ENCODE data around the gene ZNF101. TPM values are rescaled to one million over a fixed set of nuclear protein-coding genes. Genes with fewer than 3 reads are reported as not detected.

ZNF101 gene
- total RNA-seq, 1 donor, result 94.2 TPM

DNA sequence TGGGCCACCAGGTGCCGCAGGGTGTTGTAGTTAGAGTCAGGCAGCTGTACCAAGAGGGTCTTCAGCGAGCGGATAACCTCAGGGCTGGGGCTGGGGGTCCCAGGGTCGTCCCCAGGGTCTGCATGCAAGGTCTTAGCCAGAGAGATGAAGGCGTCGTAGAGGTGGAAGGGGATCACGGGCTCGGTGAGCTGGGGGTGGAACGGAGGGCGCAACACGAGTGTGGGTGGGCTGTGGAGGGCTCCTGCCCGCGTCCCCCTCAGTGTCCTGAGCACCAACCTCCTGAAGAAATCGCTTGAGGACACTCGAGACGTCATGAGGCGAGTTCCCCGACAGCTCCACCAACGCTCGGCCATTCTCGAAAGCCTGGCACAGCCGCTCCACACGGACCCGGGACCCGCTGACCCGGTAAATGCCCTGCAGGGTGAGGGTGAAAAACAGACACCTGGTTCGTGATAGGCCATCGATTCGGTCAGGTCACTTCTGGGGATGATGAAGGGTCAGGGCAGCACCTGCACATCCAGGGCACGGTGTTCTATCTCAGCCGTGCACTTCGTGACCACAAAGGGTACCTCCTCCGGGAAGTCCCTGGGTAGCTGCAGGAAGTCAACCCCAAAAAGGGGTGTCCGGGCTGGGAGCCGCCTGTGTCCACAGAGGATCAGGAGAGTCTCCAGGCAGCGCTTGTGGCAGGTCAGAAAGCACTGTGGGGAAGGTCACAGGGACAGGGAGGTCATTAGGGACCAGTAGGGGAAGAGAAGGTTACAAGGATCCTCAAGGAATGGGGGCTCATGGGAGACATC is 33.9 kb upstream of the ZNF101 start:
- Histone ChIP-seq H3K4me1 (ENCODE audit: insufficient read depth, low read length) (peaks cover 4% of the 10 kb centered on the region), H3K9me3 (ENCODE audit: low read depth, low read length) (no peaks in the 10 kb centered on the region), H3K4me3 (ENCODE audit: low read length) (no peak overlapping the region), H3K27me3 (ENCODE audit: insufficient read depth, low read length) (no peaks in the 10 kb centered on the region)

DNA sequence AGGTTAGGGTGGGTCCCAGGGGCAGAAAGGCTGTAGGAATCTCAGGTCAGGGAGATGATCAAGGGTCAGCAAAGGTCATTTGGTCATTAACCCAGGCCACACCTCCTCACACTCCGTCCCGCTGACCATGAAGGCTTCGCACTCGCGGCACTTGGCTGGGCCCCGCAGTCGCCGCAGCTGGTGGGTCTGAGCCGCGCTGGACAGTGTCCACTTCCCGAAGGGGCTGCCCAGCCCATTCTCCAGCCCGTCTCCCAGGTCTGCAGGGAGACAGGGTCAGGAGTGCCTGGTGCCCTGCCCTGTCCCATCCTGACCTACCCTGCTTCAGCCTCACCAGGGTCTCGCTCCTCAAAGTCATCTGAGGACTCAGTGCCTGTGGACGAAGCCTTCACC is 33.3 kb upstream of the ZNF101 start:
- Histone ChIP-seq H3K9me3 (ENCODE audit: low read depth, low read length) (no peaks in the 10 kb centered on the region), H3K27me3 (ENCODE audit: insufficient read depth, low read length) (no peaks in the 10 kb centered on the region), H3K4me3 (ENCODE audit: low read length) (no peak overlapping the region), H3K4me1 (ENCODE audit: insufficient read depth, low read length) (peaks cover 10% of the 10 kb centered on the region)

DNA sequence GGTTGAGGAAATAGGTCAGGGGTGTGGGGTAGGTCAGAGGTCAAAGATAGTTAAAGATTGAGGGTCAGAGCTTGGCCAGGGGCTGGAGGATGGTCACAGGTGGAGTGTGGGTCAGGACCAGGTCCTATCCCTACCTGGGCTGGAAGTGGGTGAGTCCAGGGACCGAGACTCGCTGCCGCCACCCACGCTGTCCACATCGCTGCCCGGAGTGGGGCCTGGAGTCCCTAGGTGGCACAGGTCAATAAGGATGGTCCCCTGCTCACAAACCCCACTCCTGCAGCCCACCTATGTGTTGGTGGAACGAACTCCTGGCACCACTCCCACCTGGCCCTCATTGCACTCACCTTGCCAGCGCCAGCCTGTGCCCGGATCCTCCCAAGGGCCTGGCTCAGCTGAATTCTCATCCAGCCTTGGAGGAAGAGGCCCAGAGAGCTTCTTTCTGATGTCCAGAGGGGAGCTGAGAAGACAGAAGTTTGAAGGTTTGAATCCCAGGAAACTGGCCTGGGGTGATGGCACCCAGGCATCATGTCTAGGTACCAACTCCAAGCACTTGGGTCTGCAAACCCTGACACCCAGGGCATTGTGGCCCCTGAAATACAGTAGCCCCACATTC is 32.0 kb upstream of the ZNF101 start:
- H3K9me3 ChIP-seq (ENCODE audit: low read depth, low read length), result no peaks in the 10 kb centered on the region
- no peaks in the 10 kb centered on the region for H3K27me3 ChIP-seq (ENCODE audit: insufficient read depth, low read length)
- H3K4me3 ChIP-seq (ENCODE audit: low read length), result no peak overlapping the region
- H3K4me1 ChIP-seq (ENCODE audit: insufficient read depth, low read length), result peaks cover 22% of the 10 kb centered on the region

- no peak overlapping the region for H3K4me3 ChIP-seq (ENCODE audit: low read length)
- peaks cover 27% of the 10 kb centered on the region for H3K4me1 ChIP-seq (ENCODE audit: insufficient read depth, low read length)
- H3K27me3 ChIP-seq (ENCODE audit: insufficient read depth, low read length), result no peaks in the 10 kb centered on the region
- no peaks in the 10 kb centered on the region for H3K9me3 ChIP-seq (ENCODE audit: low read depth, low read length)
These were observed 31.5 kb upstream of the ZNF101 start for GRCh38 chr19:19637186-19637522.

GRCh38 chr19:19637523-19638251 is 31.0 kb upstream of the ZNF101 start:
- no peaks in the 10 kb centered on the region for H3K27me3 ChIP-seq (ENCODE audit: insufficient read depth, low read length)
- peaks cover 31% of the 10 kb centered on the region for H3K4me1 ChIP-seq (ENCODE audit: insufficient read depth, low read length)
- H3K4me3 ChIP-seq (ENCODE audit: low read length), result no peak overlapping the region
- no peaks in the 10 kb centered on the region for H3K9me3 ChIP-seq (ENCODE audit: low read depth, low read length)

DNA sequence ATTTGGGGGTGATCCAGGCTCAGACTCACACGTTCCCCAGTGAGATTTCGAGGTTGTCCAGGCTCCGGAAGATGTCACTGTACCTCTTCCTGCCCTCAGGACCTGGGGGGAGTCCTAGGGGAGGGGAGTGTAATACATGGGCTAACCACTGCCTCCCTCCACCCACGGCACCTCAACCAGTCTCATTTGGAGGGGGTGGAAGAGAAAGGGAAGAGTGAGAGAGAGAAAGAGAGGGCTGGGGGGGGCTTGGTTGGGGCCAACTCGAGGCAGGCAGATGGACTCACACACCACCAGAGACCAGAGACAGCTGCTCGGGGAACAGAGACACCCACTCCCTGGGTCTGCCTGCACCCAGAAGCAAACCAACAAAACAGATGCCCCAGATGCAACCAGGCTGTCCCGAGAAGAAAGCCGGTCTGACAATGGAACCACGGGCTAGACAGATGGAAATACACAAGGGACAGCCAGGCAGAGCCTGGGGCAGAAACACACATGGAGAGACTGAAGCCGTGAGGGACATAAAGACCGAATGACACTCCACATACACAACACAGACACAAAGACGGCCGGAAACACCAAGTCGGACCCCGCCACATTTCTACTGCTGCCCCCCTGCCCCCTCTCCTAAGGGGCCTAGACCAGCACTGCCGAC is 26.0 kb upstream of the ZNF101 start:
- Histone ChIP-seq H3K27me3 (ENCODE audit: insufficient read depth, low read length) (no peaks in the 10 kb centered on the region), H3K9me3 (ENCODE audit: low read depth, low read length) (no peaks in the 10 kb centered on the region), H3K4me3 (ENCODE audit: low read length) (peak overlapping the region; percentile 92), H3K4me1 (ENCODE audit: insufficient read depth, low read length) (peaks cover 38% of the 10 kb centered on the region)

DNA sequence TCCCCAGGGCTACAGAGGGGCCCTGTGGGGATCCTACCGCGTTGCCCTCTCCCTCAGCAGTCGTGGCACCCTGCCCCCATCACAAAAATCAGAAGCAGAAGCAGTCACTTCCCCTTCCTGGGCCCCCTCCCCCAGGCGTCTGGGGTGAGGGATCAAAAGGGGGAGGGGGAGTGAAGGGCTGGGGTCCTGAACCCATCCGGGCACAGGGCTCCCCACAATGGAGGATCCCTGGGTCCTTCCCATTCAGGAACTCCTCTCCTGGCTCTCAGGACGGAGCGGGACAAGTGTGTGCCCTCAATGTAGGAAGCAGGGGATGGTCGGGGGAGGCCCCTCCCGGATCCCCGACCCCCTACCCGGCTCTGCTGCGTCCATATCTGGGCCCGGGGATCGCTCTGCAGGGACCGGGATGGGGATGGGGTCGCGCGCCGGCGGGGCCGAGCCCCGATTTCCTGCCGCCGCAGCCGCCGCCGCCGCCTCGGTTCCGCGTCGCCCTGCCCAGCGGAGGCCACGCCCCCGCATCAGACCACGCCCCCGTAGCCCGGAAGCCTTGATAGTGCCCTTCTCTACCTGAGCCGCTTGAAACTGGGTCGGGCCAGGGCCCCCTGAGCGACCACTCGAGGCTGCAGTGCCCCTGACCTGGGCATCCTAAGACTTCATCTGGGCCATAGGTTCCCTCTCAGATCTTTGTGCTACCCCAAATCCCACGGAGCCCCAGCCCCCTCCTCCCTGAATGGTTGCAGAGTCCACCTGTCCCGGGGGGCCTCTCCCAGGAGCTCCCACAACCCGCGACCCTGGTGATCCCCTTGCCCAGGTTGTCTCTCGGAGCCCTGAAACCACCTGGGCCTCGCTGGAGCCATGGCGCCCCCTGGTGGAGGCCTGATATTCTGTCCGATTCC is 25.2 kb upstream of the ZNF101 start, which contains the start of gene GMIP:
Gene GMIP (minus strand): TSS at position 500 of the 896 bp plus-strand sequence. CDS start 128 bp downstream, at position 372.
- Histone ChIP-seq H3K27me3 (ENCODE audit: insufficient read depth, low read length) (no peaks in the 10 kb centered on the region), H3K9me3 (ENCODE audit: low read depth, low read length) (no peaks in the 10 kb centered on the region), H3K4me1 (ENCODE audit: insufficient read depth, low read length) (peaks cover 38% of the 10 kb centered on the region), H3K4me3 (ENCODE audit: low read length) (peak within 1 kb of the TSS; percentile 92)

GRCh38 chr19:19644054-19644388 is 24.6 kb upstream of the ZNF101 start:
- peak overlapping the region; percentile 92 for H3K4me3 ChIP-seq (ENCODE audit: low read length)
- peaks cover 37% of the 10 kb centered on the region for H3K4me1 ChIP-seq (ENCODE audit: insufficient read depth, low read length)
- no peaks in the 10 kb centered on the region for H3K27me3 ChIP-seq (ENCODE audit: insufficient read depth, low read length)
- H3K9me3 ChIP-seq (ENCODE audit: low read depth, low read length), result no peaks in the 10 kb centered on the region

DNA sequence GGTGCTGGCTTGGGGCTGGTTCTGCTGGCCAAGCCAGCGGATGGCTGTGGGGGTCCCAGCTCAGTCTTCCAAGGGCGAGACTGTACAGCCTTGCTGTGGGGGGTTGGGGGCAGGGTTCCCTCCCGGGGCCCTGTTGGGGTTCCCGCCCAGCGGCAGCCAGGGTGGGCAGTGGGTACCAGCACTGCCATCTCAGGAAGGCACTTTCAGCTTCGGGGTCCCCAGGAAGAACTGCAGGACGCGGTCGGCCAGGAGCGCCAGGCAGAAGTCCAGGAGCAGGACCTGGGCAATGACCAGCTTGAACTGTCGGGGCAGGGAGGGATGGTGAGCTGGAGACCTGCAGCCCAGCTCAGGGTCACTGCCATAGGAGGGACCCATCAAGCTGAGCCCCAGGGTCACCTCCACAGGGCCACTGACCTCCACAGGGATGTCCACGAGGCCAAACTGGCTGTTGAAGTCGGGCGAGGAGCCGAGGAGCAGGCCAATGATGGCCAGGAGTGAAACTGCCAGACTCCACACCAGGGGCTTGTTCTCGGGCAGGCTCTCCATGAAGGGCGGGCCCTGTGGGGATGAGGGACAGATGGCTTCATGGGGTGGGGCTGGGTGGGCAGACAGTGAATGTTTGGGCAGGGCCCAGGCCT is 23.3 kb upstream of the ZNF101 start:
- Histone ChIP-seq H3K4me3 (ENCODE audit: low read length) (no peak overlapping the region), H3K4me1 (ENCODE audit: insufficient read depth, low read length) (peaks cover 28% of the 10 kb centered on the region), H3K27me3 (ENCODE audit: insufficient read depth, low read length) (no peaks in the 10 kb centered on the region), H3K9me3 (ENCODE audit: low read depth, low read length) (no peaks in the 10 kb centered on the region)

GRCh38 chr19:19647037-19647835 is 21.4 kb upstream of the ZNF101 start:
- H3K4me1 ChIP-seq (ENCODE audit: insufficient read depth, low read length), result peaks cover 10% of the 10 kb centered on the region
- H3K4me3 ChIP-seq (ENCODE audit: low read length), result no peak overlapping the region
- no peaks in the 10 kb centered on the region for H3K27me3 ChIP-seq (ENCODE audit: insufficient read depth, low read length)
- H3K9me3 ChIP-seq (ENCODE audit: low read depth, low read length), result no peaks in the 10 kb centered on the region

DNA sequence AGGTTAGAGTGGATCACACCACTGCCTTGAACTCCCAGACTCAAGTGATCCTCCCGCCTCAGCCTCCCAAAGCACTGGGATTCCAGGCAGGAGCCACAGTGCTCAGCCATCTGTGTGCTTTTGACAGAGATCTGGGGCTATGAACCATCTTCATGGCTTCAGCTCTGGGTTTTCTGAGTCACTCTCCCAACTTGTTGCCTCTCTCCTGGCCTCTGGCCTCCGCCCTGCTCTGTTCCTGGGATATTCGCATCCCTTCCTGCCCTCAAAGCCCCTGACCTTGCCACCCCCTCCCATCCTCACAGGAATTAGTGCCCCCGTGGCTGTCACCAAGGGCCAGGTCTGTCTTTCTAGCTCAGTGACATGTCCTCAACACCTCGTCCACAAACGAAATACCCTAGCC is 19.5 kb upstream of the ZNF101 start:
- Histone ChIP-seq H3K9me3 (ENCODE audit: low read depth, low read length) (no peaks in the 10 kb centered on the region), H3K4me1 (ENCODE audit: insufficient read depth, low read length) (peaks cover under 1% of the 10 kb centered on the region), H3K4me3 (ENCODE audit: low read length) (no peak overlapping the region), H3K27me3 (ENCODE audit: insufficient read depth, low read length) (no peaks in the 10 kb centered on the region)

GRCh38 chr19:19649580-19649995 is 19.1 kb upstream of the ZNF101 start:
- Histone ChIP-seq H3K4me1 (ENCODE audit: insufficient read depth, low read length) (no peaks in the 10 kb centered on the region), H3K27me3 (ENCODE audit: insufficient read depth, low read length) (no peaks in the 10 kb centered on the region), H3K4me3 (ENCODE audit: low read length) (no peak overlapping the region)

DNA sequence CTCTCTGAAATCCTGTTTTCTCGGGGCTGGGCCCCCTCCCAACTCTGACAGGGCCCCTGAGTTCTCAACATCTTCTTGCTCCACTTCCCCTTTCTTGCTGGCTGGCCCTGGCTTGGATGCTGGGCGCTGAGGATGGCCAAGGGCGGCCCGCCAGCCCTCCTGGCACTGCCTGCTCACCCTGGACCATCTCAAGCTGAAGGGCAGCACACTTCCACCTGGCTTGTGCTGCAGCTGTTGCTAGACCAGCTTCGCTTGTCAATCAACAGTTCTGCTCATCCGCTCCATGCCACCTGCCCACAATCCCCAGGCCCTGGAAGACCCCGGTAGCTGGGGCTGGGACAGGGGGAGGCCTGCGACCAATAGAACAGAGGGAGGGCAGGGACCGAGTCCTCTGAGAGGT is 18.3 kb upstream of the ZNF101 start:
- Histone ChIP-seq H3K4me1 (ENCODE audit: insufficient read depth, low read length) (no peaks in the 10 kb centered on the region), H3K4me3 (ENCODE audit: low read length) (no peak overlapping the region), H3K9me3 (ENCODE audit: low read depth, low read length) (no peaks in the 10 kb centered on the region), H3K27me3 (ENCODE audit: insufficient read depth, low read length) (no peaks in the 10 kb centered on the region)

More at GRCh38 chr19:19649580-19649995, 19.1 kb upstream of the ZNF101 start:
- H3K9me3 ChIP-seq (ENCODE audit: low read depth, low read length), result no peaks in the 10 kb centered on the region
